OCI-LY7 (cell line): ENCODE measurements around the gene EYS. TPM values are rescaled to one million over a fixed set of nuclear protein-coding genes. Genes with fewer than 3 reads are reported as not detected.

Experiments used
- BruUV-seq: library from RNA; stranded (reverse); fragments of 400-500 nt; replicated peaks from 2 replicates; lab custom pipeline; 2021; lab: Mats Ljungman, UMichigan
- CTCF ChIA-PET: fragments of 300-600 bp; sonication (Branson Sonifier 250); formaldehyde crosslinking; loops from one replicate; lab custom pipeline; 2022; ENCODE audit warnings: antibody characterized with exemption; ENCODE audit not compliant: unreplicated experiment; lab: Charles Lee
- POLR2A ChIA-PET: fragments of 300-600 bp; sonication (Branson Sonifier 250); formaldehyde crosslinking; loops from one replicate; lab custom pipeline; 2022; ENCODE audit warnings: antibody characterized with exemption; lab: Charles Lee
- DNase-seq: peaks from one replicate; pipeline ENCODE4 v3.0.0-alpha.2; 2015; ENCODE audit warnings: low spot score
- H2AFZ ChIP-seq: fragments of 200-600 bp; sonication (generic), shearing (Covaris generic); 2 replicates; pipeline ENCODE4 v1.6.1; 2014; ENCODE audit warnings: mild to moderate bottlenecking, antibody characterized with exemption, low read length, moderate library complexity
- H3K27ac ChIP-seq: fragments of 200-600 bp; sonication (generic); 2 replicates; pipeline ENCODE4 v1.5.1; 2014; ENCODE audit warnings: mixed run types, low read depth, mild to moderate bottlenecking, moderate library complexity, low read length, inconsistent platforms; ENCODE audit not compliant: poor library complexity, severe bottlenecking
- H3K36me3 ChIP-seq: fragments of 200-600 bp; sonication (generic); 2 replicates; pipeline ENCODE4 v1.6.1; 2014; ENCODE audit warnings: mild to moderate bottlenecking, antibody characterized with exemption, low read length, moderate library complexity, mixed read lengths; ENCODE audit not compliant: insufficient read depth
- H3K4me1 ChIP-seq: fragments of 200-600 bp; sonication (generic); 2 replicates; pipeline ENCODE4 v1.5.1; 2014; ENCODE audit warnings: mild to moderate bottlenecking, low read length; ENCODE audit not compliant: insufficient read depth, poor library complexity, severe bottlenecking
- H3K4me2 ChIP-seq: fragments of 200-600 bp; sonication (generic); 2 replicates; pipeline ENCODE4 v1.6.1; 2014; ENCODE audit warnings: mild to moderate bottlenecking, low read length
- H3K4me3 ChIP-seq: fragments of 200-600 bp; sonication (generic); 2 replicates; pipeline ENCODE4 v1.5.1; 2014; ENCODE audit warnings: mild to moderate bottlenecking, low read depth, low read length; ENCODE audit not compliant: poor library complexity, severe bottlenecking
- H3K79me2 ChIP-seq: fragments of 200-600 bp; sonication (generic); 2 replicates; pipeline ENCODE4 v1.6.1; 2016; ENCODE audit warnings: low read depth, mild to moderate bottlenecking, low read length, moderate library complexity, mixed read lengths; ENCODE audit not compliant: insufficient read depth
- H3K9me2 ChIP-seq: fragments of 200-600 bp; sonication (generic); 2 replicates; pipeline ENCODE4 v1.6.1; 2016; ENCODE audit warnings: mild to moderate bottlenecking, low read length, mixed read lengths; ENCODE audit not compliant: insufficient read depth
- H3K9me3 ChIP-seq: fragments of 200-600 bp; sonication (generic); 2 replicates; pipeline ENCODE4 v1.6.1; 2014; ENCODE audit warnings: mild to moderate bottlenecking, mixed run types, low read length, mixed read lengths
- H4K20me1 ChIP-seq: fragments of 200-600 bp; sonication (generic); 2 replicates; pipeline ENCODE4 v1.6.1; 2014; ENCODE audit warnings: mild to moderate bottlenecking, antibody characterized with exemption, low read length, moderate library complexity, mixed read lengths; ENCODE audit not compliant: insufficient read depth
- EZH2phosphoT487 ChIP-seq: fragments of 200-600 bp; sonication (generic); IDR thresholded peaks from 2 replicates; pipeline ENCODE4 v1.6.1; 2018; ENCODE audit warnings: low read depth, borderline replicate concordance, mild to moderate bottlenecking, mixed run types, antibody characterized with exemption, low read length, moderate library complexity, mixed read lengths
- intact Hi-C: fragments of 100-400 bp; cut with micrococcal nuclease; formaldehyde crosslinking; loops from one replicate; pipeline ENCODE4 v1.10.0; 2022; ENCODE audit not compliant: unreplicated experiment
- total RNA-seq, 2 experiments: library from RNA; depleted of rRNA in 1 of 2; stranded (reverse); fragments of >200 nt in 1 of 2; shearing (Covaris generic) in 1 of 2; gene quantifications; 2 replicates each; pipeline ENCODE4 v1.2.3, GENCODE V29; 2014 to 2022
- TF ChIP-seq, protein P1 (sequence below): fragments of 200-600 bp; sonication (generic); conservative IDR thresholded peaks from 2 replicates; pipeline ENCODE4 v1.5.1; 2014; ENCODE audit warnings: mild to moderate bottlenecking, antibody characterized with exemption, low read length, moderate library complexity, mixed read lengths

Gene EYS
- total RNA-seq, 2 experiments from 2014 or later: not detected

DNA sequence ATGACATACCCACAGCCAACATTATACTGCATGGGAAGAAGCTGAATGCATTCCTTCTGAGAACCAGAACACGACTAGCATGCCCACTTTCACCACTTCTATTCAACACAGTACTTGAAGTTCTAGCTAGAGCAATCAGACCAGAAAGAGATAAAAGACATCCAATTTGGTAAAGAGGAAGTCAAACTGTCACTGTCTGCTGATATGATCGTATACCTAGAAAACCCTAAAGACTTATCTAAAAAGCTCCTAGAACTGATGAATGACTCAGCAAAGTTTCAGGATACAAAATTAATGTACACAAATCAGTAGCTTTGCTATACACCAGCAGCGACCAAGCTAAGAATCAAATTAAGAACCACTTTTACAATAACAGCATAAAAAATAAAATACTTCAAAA is 60.5 kb downstream of the EYS start:
- Histone ChIP-seq H3K9me2 (no peaks in the 10 kb centered on the region), H4K20me1 (no peaks in the 10 kb centered on the region), H3K36me3 (no peaks in the 10 kb centered on the region), H3K4me3 (no peak overlapping the region), H3K79me2 (no peaks in the 10 kb centered on the region), H3K9me3 (no peaks in the 10 kb centered on the region), H3K4me1 (no peaks in the 10 kb centered on the region), H3K27ac (no peak overlapping the region), H2AFZ (no peak overlapping the region), H3K4me2 (no peak overlapping the region)
- TF ChIP-seq, protein P1, sequence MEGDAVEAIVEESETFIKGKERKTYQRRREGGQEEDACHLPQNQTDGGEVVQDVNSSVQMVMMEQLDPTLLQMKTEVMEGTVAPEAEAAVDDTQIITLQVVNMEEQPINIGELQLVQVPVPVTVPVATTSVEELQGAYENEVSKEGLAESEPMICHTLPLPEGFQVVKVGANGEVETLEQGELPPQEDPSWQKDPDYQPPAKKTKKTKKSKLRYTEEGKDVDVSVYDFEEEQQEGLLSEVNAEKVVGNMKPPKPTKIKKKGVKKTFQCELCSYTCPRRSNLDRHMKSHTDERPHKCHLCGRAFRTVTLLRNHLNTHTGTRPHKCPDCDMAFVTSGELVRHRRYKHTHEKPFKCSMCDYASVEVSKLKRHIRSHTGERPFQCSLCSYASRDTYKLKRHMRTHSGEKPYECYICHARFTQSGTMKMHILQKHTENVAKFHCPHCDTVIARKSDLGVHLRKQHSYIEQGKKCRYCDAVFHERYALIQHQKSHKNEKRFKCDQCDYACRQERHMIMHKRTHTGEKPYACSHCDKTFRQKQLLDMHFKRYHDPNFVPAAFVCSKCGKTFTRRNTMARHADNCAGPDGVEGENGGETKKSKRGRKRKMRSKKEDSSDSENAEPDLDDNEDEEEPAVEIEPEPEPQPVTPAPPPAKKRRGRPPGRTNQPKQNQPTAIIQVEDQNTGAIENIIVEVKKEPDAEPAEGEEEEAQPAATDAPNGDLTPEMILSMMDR: no peak
- no peak for TF ChIP-seq EZH2phosphoT487
- BruUV-seq: no TSS peak
- no peak for DNase-seq
- CTCF ChIA-PET: no interaction called here
- intact Hi-C loops: no loop called here
- POLR2A ChIA-PET: interaction anchor here (1.0 kb wide), 1 partner anchor 22 kb away, joined by 3 read pairs; no protein-coding TSS in a partner anchor

DNA sequence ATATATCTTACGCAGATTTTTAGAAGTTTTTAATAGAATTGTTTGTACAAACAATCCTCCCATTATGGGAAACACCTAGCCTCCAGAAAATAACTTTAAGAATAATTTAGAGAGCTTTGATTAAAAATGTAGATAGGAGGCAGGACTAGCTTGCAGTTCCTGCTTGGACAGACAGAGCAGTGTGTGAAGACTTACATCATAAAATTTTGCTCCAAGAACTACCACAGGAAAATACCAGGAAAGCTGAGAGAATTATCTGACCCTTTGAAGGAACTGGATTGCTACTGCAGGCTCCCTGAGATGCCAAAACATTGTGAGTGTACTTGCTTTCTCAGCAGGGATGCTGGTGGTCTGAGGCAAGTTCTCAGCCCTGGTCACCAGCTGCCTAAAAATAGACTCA is 64.2 kb downstream of the EYS start:
- Histone ChIP-seq H3K9me2 (no peaks in the 10 kb centered on the region), H3K79me2 (no peaks in the 10 kb centered on the region), H3K4me3 (no peak overlapping the region), H3K27ac (no peak overlapping the region), H3K4me2 (no peak overlapping the region), H2AFZ (no peak overlapping the region), H3K4me1 (no peaks in the 10 kb centered on the region), H4K20me1 (no peaks in the 10 kb centered on the region), H3K36me3 (no peaks in the 10 kb centered on the region), H3K9me3 (no peaks in the 10 kb centered on the region)
- intact Hi-C loops: no loop called here
- CTCF ChIA-PET: no interaction called here
- no TSS peak for BruUV-seq
- POLR2A ChIA-PET: no interaction called here
- no peak for DNase-seq
- TF ChIP-seq, protein P1: no peak
- no peak for TF ChIP-seq EZH2phosphoT487

DNA sequence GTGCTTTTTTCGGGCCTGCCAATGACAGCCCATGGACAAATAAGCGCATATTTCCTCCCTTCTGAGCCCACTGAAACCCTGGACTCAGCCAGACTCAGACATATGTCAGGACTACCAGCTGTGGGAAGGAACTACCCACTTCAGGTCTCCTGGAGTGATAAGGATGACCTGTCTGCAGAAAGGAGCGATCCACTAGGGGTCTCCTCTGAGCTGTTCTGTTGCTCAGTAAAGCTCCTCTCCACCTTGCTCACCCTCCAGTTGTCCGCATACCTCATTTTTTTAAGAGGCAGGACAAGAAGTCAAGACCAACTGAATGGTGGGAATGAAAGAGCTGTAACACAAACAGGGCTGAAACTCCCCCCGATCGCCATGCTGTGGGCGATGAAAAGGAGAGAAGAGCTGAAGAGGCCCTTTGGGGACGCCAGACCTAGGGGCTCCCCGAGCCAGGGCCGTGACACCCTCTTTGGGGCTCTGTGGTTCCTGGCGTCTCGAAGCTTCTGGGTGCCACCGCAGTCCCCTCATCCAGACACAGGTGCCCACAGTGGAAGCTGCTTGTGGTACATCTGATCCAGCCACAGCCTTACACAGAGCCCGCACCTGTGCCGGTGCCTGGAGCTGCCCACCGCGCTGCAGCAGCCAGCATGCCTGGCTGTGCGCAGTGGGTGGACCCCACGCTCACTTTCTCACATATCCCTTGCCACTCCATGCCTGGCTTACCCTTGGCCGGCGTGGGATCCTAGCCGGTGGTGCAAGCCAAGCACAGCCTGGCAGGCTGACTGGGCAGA is 68.8 kb downstream of the EYS start:
- Histone ChIP-seq H3K9me3 (no peaks in the 10 kb centered on the region), H3K27ac (no peak overlapping the region), H3K4me2 (no peak overlapping the region), H3K4me3 (no peak overlapping the region), H2AFZ (no peak overlapping the region), H3K36me3 (no peaks in the 10 kb centered on the region), H3K79me2 (no peaks in the 10 kb centered on the region), H3K4me1 (no peaks in the 10 kb centered on the region), H4K20me1 (no peaks in the 10 kb centered on the region), H3K9me2 (no peaks in the 10 kb centered on the region)
- intact Hi-C loops: no loop called here
- peak; percentile 1 for DNase-seq
- no TSS peak for BruUV-seq
- POLR2A ChIA-PET: no interaction called here
- TF ChIP-seq, protein P1: peak; percentile 45
- TF ChIP-seq EZH2phosphoT487: no peak
- CTCF ChIA-PET: interaction anchor here (0.5 kb wide), 1 partner anchor 195 kb away, joined by 3 read pairs; no protein-coding TSS in a partner anchor
